KG1 (cell line): ENCODE results near the gene VIPR2.

Source experiments
- DNase-seq: peaks from one replicate; lab custom pipeline; 2025; lab: John Stamatoyannopoulos, UW

Gene VIPR2

DNA sequence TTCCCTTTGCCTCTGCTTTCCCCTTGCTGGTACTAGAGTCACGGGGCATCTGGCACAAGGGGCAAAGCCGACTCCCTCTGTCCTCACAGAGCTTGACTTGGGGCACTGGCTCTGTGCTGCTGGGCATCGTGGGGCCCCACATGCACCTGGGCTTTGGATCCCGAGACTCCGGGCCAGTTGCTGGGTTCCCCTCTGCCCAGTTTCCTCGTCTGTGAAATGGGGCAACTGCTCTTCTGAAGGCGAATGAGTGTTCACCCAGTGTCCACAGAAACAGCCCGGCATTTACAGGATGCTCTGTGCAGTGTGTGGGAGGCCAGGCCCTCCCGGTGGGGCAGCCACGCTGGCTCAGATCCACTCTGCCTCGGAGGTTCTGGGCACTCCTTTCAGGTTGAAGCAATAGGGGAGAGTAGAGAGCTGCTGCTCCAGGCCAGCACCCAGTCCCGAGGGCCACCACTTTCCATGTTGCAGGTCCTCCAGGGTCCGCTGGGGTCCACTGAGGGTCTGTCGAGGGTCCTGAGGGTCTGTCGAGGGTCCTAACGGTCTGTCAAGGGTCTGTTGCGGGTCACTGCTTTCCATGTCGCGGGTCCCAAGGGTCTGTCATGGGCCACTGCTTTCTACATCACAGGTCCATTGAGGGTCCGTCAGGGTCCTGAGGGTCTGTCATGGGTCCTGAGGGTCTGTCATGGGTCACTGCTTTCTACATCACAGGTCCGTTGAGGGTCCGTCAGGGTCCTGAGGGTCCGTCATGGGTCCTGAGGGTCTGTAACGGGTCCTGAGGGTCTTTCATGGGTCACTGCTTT lies 103.6 kb downstream of the VIPR2 start:
- no peak for DNase-seq

DNA sequence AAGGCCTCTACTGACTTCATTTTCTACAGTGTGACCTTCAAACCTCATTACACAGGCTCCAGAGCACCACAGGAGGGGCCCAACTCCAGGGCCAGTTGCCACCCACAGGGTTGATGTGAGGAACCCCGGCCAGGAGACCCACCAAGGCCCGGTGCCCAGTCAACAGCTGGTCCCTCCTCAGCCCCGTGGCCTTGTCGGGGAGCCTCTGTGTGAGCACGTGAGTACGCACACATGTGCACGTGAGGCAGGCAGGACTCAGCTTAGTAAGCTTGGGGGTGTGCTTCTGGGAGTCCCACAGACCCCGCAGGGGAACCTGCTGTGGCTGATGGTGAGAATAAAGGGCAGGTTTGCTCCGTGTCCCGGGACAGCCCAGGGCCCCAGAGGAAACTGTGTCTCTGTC lies 104.5 kb downstream of the VIPR2 start:
- DNase-seq = no peak

- no peak for DNase-seq
These were observed 105.0 kb downstream of the VIPR2 start for GRCh38 chr7:159039716-159040115.

GRCh38 chr7:159038066-159038465 lies 106.6 kb downstream of the VIPR2 start:
- DNase-seq = no peak

GRCh38 chr7:159036916-159037605 lies 107.6 kb downstream of the VIPR2 start:
- DNase-seq = no peak

GRCh38 chr7:159035571-159036073 lies 109.0 kb downstream of the VIPR2 start:
- DNase-seq = no peak

DNA sequence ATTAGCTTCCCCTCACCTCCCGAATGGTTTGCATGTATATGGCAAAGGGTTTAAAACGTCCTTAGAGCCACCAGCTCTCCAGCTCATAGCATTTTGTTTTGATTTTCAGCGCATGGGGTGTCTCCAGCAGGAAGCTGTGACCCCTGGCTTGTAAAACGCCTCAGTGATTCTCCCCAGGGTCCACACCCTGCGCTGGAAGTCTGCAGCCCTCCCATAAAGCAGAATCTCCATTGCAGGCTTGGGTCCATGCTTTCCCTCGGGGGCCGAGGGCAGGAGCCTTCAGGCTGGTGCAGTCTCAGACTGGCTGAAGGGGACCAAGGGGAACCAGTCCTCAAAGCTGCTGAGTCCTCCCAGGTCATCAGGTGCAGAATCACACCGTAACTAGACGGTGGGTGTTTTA lies 109.7 kb downstream of the VIPR2 start:
- no peak for DNase-seq

- no peak for DNase-seq
These were observed 110.3 kb downstream of the VIPR2 start for GRCh38 chr7:159034394-159034793.

DNA sequence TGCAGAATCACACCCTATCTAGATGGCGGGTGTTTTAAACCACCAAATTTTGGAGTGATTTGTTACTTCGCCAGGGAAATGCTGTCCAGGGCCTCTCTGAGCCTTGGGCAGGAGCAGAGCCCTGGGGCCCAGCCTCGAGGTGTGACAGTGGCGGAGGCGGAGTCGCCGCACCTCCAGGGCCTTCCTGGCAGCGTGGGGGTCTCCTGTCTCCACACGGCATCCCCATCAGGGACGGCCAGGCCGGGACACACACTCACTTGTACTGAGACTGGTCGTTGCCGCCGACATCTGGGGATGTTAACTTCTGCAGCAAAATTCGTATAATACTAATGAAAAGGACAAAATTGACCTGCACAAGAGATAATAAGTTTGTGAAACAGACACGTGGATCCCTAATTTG lies 110.7 kb downstream of the VIPR2 start:
- DNase-seq = no peak

GRCh38 chr7:159033473-159033825 lies 111.2 kb downstream of the VIPR2 start:
- no peak for DNase-seq

DNA sequence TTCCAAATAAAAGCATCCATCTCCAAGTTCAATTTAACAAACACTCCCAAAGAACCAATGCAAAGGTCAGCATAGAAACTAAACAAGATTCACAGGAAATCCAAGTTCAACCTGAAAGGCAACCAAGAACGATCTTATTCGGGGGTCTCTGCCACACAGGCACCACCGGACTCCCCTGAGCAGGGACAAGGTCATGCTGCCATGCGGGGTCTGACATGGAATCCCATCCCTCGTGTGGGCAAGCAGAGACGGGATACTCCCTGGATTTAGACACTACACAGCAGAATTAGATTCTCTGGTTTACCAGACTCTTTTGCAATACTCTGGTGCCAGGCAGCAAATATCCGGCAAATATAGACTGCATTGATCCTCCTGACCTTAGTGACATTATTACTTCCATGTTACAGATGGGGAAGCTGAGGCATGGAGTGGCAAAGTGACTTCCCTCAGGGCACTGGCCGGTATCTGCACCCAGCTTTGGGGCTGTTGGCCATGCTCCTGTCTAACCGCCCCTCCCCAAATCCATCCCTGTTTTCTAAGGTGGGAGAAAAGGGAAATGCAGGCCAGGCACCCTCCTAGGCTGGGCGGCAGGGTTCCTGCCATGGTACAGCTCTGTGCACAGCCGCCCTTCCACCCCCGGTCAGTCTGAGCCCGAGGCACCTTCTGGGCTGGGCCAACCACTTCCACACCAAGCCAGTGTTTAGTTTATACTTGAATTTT lies 111.8 kb downstream of the VIPR2 start:
- DNase-seq = no peak

DNA sequence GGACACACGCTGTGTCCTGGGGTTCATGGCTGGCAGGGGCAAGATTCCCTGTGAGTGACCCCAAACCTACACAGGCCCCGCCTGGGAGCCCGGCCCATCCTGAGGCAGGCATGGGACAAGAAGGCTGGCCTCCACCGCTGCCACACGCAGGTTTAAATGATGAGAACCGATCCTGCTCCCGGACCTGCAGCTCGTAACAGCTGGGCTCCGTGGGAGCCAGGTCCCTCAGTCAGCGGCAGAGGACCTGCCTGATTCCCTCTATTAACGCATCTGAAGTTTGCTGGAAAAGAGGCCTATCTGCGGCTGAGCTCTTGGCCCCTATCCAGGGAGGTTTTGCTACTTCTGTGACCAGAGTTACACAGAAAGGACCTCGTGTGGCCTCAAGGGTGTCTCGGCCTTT lies 112.3 kb downstream of the VIPR2 start:
- DNase-seq = no peak

DNA sequence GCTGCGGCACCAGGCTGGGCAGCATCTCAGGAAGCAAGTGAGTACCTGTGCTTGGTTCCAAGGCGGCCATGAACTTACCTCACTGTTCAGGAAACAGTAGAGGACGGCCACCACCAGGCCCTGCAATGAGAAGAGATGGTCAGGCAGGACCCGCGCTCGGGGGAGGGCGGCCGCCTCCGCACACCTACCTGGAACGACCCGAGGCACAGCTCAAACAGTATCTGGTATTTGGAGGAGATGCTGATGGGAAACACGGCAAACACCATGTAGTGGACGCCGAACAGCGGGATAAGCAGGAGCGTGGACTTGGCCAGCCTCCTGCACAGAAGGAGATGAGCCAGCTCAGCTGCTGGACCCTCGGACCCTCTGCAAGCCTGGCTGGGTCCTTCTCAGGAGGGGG lies 112.9 kb downstream of the VIPR2 start:
- DNase-seq = no peak

DNA sequence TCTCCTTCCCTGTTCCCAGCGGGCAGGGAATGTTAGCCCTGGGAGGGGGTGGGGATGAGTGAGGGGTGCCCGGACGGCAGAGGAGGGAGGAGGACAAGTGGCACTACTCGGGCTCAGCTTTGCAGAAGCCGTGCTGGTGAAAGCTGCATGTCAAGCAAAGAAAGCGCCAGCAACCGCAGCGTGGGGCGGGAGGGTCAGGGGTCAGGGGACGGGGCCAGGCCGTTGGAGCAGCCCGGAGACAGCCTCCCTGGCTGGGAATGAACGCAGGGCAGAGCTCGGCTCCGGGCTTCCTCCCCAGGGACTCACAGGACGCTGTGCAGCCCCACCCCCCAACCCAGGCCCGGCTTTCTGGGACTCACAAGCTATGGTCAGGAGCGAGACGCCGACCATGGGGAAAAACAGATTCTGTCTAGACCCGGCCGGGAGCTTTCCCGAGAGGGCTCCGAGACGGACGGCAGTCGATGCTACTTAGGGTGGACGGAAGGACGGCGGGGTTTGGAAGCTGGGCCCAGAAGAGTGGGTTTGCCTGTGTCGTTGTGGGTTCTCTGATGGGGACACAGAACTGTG lies 113.4 kb downstream of the VIPR2 start:
- DNase-seq = no peak

GRCh38 chr7:159030490-159031134 lies 114.1 kb downstream of the VIPR2 start:
- no peak for DNase-seq

DNA sequence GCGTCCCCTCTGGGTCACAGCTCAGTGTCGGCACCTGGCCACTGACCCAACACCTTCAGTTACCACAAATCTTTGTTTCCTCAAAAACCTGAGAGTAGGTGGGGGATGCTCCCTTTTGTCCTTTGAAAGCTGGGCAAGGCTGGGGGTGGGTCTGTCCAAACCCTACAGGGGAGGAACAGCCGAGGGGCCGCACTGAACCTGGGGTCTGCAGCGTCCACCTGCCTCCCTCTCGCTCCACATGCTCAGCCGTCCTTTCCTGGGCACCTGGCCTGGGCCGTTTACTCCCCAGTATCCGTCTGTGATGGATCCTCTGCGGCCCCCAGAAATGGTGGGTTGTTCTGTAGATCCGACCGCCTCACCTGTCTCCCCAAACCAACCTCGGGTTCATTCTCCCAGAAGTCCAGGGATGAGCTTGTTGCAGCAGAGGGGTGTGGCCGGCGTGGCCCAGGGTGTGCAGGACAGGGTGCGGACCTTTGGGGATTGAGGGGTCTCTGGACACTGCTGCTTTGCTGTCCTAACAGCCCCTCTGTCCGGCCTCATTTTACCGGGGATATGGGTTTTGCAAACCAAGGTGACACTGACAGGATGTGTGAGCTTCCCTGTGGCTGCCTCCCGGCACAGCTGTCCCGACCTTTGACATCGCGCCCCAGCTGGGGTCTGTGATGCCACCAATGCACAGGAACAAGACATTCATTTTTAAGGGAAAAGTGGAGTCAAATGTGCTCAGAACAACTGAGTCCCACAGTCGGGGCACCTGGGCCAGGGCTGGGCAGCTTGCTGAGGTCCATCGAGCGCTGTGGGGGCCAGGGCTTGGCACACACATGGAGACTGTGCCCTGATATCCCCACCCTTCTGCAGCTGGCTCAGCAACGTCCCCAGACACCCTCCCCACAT lies 115.9 kb downstream of the VIPR2 start:
- DNase-seq = no peak

GRCh38 chr7:159027789-159028507 lies 116.7 kb downstream of the VIPR2 start:
- DNase-seq = no peak

DNA sequence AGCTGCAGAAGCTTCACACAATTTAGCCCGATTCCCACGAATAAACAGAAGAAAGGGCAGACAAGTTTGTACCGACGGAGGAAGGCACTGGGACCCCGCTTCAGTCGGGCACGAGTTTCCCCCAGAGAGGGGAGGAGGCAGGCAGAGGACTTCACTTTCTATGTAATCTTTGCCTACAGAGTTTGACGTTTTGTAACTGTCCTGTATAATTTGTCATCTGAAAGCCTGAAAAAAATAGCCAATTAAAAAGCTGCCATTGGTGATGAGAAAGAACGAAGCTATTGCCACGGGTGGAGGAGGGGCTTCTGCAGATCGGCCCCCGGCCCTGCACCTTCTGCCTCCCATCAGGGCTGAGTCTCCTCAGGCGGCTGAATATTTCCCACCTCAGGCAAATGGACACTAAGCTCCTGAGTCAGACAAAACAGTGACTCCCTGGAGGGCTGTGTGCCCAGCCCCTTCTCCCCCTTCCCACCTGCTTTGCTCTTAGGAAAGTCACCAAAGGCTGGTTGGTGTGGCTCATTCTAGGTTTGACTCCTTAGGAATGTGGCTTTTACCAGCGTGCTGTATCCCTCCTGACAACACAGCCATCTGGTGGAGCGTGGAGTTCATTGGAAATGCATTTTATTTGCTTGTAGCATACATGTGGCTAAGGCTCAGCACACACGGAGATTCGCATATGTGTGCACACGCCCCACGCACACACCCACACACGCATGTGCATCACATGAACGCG lies 117.4 kb downstream of the VIPR2 start:
- no peak for DNase-seq

DNA sequence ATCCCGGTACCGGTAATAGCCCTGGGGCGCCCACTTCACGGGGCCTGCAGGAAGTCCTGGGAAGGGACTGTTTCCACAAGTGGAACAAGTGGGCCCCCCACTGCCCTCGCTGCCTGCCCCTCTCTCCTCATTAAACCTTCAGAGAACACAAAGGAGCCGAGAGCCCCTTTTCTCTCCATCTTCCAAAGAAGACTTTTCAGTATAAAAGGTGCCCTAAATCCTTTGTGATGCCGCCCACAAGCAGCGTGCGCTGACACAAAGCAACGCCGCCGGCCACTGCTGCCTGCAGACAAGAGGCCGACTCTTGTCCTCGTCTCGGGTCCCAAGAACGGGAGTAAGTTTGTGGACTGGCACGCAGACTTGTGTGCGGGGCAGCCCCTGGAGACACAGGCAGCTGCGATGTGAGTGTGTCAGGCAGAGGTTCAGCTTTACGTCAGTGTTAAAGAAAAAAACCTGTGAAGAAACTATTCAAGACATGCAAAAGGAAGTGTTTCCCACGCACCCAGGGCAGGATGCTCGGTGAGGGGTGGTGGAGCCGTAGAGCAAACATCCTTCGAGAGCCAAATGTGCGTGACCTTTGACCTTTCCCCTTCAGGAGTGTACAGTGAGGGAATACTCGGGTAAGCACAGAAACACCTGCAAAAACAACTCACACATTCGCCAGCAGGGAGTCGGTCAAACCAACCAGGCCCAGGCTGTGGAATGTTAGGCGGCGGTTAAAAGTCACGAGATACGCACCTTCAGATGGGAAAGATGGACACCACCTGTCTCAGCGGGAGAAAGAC lies 118.2 kb downstream of the VIPR2 start:
- no peak for DNase-seq
